HepG2 (cell line): ENCODE results near the gene ANKS3. TPM values are rescaled to one million over a fixed set of nuclear protein-coding genes. Genes with fewer than 3 reads are reported as not detected.

Experiments
- ATAC-seq: fragments of 200-7000 bp; cut with Tn5 transposase; 3 replicates; pipeline ENCODE4 v1.9.1; 2020; ENCODE audit warnings: mild to moderate bottlenecking, moderate library complexity
- BruUV-seq: library from RNA; stranded (reverse); fragments of 400-500 nt; replicated peaks from 2 replicates; lab custom pipeline; 2021; lab: Mats Ljungman, UMichigan
- CTCF ChIA-PET: fragments of 300-600 bp; formaldehyde crosslinking; extraction: SDS; loops from one replicate; lab custom pipeline; 2021; ENCODE audit warnings: low total read pairs, inconsistent platforms, low intra/inter-chr PET ratio; lab: Yijun Ruan, JAX
- POLR2A ChIA-PET: fragments of 350-600 bp; sonication (Branson Sonifier 250); formaldehyde crosslinking; loops from one replicate; lab custom pipeline; 2020; ENCODE audit warnings: antibody characterized with exemption, inconsistent platforms; lab: Yijun Ruan, JAX
- DNase-seq: peaks from one replicate; pipeline ENCODE4 v3.0.0-alpha.2; 2015; ENCODE audit warnings: low spot score
- FAIRE-seq: peaks from 3 replicates; lab custom pipeline; 2011; peaks lifted over from hg19 to GRCh38; lab: Jason Lieb, UNC
- H2AFZ ChIP-seq: one replicate; pipeline ENCODE4 v1.6.1; 2011; ENCODE audit warnings: low read length, inconsistent platforms
- H3K27ac ChIP-seq: fragments of 300-600 bp; 3 replicates; pipeline ENCODE4 v1.8.0; 2011; ENCODE audit warnings: mixed run types, mild to moderate bottlenecking, mixed read lengths, low read length, inconsistent platforms; ENCODE audit not compliant: insufficient read depth; ENCODE audit errors: extremely low read length
- H3K27me3 ChIP-seq, 2 experiments: fragments of 200-600 bp in 1 of 2; 2 replicates in 1 of 2; 3 replicates in 1 of 2; pipeline versions ENCODE4 v1.6.0 to v1.8.0; 2011; ENCODE audit warnings: low read length in 2 of 2, mild to moderate bottlenecking in 2 of 2, moderate library complexity in 2 of 2, inconsistent platforms in 1 of 2; ENCODE audit not compliant: insufficient read depth in 2 of 2, control insufficient read depth in 1 of 2
- H3K36me3 ChIP-seq, 2 experiments: fragments of 200-600 bp in 1 of 2; replicated peaks in 1 of 2; 2 replicates in 1 of 2; 3 replicates in 1 of 2; pipeline versions ENCODE4 v1.5.1 to v1.8.0; 2011; ENCODE audit warnings: low read length in 2 of 2, inconsistent platforms in 1 of 2; ENCODE audit not compliant: insufficient read depth in 2 of 2, control insufficient read depth in 1 of 2
- H3K4me1 ChIP-seq: 2 replicates; pipeline ENCODE4 v1.5.1; 2012; ENCODE audit warnings: low read length, inconsistent platforms; ENCODE audit not compliant: insufficient read depth
- H3K4me2 ChIP-seq: 2 replicates; pipeline ENCODE4 v1.6.0; 2011; ENCODE audit warnings: low read depth, low read length, inconsistent platforms
- H3K4me3 ChIP-seq, 3 experiments: fragments of 200-600 bp in 1 of 3; sonication (generic), shearing (Covaris generic) in 1 of 3; replicated peaks in 1 of 3; 2 replicates each; pipeline ENCODE4 v1.5.1; 2011 to 2016; ENCODE audit warnings: low read length in 3 of 3, inconsistent platforms in 2 of 3, low read depth in 2 of 3, mild to moderate bottlenecking in 2 of 3, control low read depth in 1 of 3, mixed read lengths in 1 of 3; ENCODE audit not compliant: insufficient read depth in 1 of 3
- H3K79me2 ChIP-seq: one replicate; pipeline ENCODE4 v1.6.1; 2011; ENCODE audit warnings: low read length, inconsistent platforms; ENCODE audit not compliant: insufficient read depth
- H3K9ac ChIP-seq: 2 replicates; pipeline ENCODE4 v1.6.0; 2011; ENCODE audit warnings: mild to moderate bottlenecking, low read depth, low read length, inconsistent platforms; ENCODE audit not compliant: insufficient read depth
- H3K9me3 ChIP-seq: 2 replicates; pipeline ENCODE4 v1.5.1; 2012; ENCODE audit warnings: mild to moderate bottlenecking, low read length
- H4K20me1 ChIP-seq: 2 replicates; pipeline ENCODE4 v1.6.0; 2011; ENCODE audit warnings: inconsistent platforms, mild to moderate bottlenecking, low read length, moderate library complexity; ENCODE audit not compliant: insufficient read depth
- DMAP1 ChIP-seq: IDR thresholded peaks from 2 replicates; pipeline ENCODE4 v1.6.1; 2016
- GPN1 ChIP-seq: sonication (generic); formaldehyde crosslinking; IDR thresholded peaks from 2 replicates; pipeline ENCODE4 v1.5.1; 2020; ENCODE audit warnings: missing genetic modification reagents, borderline replicate concordance
- NFE2 ChIP-seq: sonication (generic); formaldehyde crosslinking; IDR thresholded peaks from 2 replicates; pipeline ENCODE4 v1.4.0; 2020; ENCODE audit warnings: missing genetic modification reagents
- NFIC ChIP-seq: IDR thresholded peaks from 2 replicates; pipeline ENCODE4 v1.6.1; 2012; ENCODE audit warnings: mild to moderate bottlenecking, low read length, inconsistent platforms
- SALL2 ChIP-seq: sonication (generic); formaldehyde crosslinking; IDR thresholded peaks from 2 replicates; pipeline ENCODE4 v1.8.1; 2023; ENCODE audit warnings: mild to moderate bottlenecking, missing genetic modification reagents, inconsistent platforms
- ZKSCAN1 ChIP-seq: fragments of 150-350 bp; IDR thresholded peaks from 2 replicates; pipeline ENCODE4 v1.6.1; 2014; ENCODE audit warnings: low read length
- ZNF550 ChIP-seq: sonication (generic); formaldehyde crosslinking; IDR thresholded peaks from 2 replicates; pipeline ENCODE4 v1.4.0; 2020; ENCODE audit warnings: mild to moderate bottlenecking, missing genetic modification reagents, borderline replicate concordance
- ZNF558 ChIP-seq: sonication (generic); formaldehyde crosslinking; IDR thresholded peaks from 2 replicates; pipeline ENCODE4 v1.9.0; 2022; ENCODE audit warnings: mild to moderate bottlenecking, missing genetic modification reagents, borderline replicate concordance
- WGBS: methylation state at CpG from one replicate; pipeline ENCODE4 v1.1.6; 2017; ENCODE audit warnings: low lambda C conversion rate; 5-methylcytosine and 5-hydroxymethylcytosine counted together
- in situ Hi-C: cut with HindIII; loops from 2 replicates; pipeline ENCODE4 v1.10.0; 2017; ENCODE audit warnings: low pct_unique_long_range_greater_than_20kb; ENCODE audit not compliant: extremely low pct_ligation_motif_present
- intact Hi-C: fragments of 100-400 bp; cut with micrococcal nuclease; formaldehyde crosslinking; loops from one replicate; pipeline ENCODE4 v1.10.0; 2022; ENCODE audit not compliant: unreplicated experiment
- polyA plus RNA-seq, 8 experiments: library from polyadenylated mRNA; depleted of rRNA in 3 of 8; stranded (reverse) in 7 of 8; unstranded in 1 of 8; fragments of >200 nt; fragmentation: Illumina TruSeq in 4 of 8; extraction: Trizol in 4 of 8; gene quantifications; 2 replicates each; pipeline versions ENCODE4 v1.2.1 to v1.2.3, GENCODE V29; 2011 to 2016; ENCODE audit warnings: low read depth in 4 of 8, missing spikeins in 1 of 8, mixed read lengths in 1 of 8; ENCODE audit not compliant: insufficient read depth in 1 of 8
- total RNA-seq, 5 experiments: library from RNA; depleted of rRNA; stranded (reverse); fragments of >200 nt; fragmentation: Illumina TruSeq; extraction: Trizol; gene quantifications; 2 replicates each; pipeline ENCODE4 v1.2.3, GENCODE V29; 2016; ENCODE audit warnings: low read depth in 1 of 5
- TF ChIP-seq, protein P1 (sequence below): IDR thresholded peaks from 2 replicates; pipeline ENCODE4 v1.6.1; 2012; ENCODE audit warnings: low read depth, low read length, improper control_type of control experiment
- TF ChIP-seq, protein P2 (sequence below): sonication (generic); formaldehyde crosslinking; IDR thresholded peaks from 2 replicates; pipeline ENCODE4 v1.4.0; 2020; ENCODE audit warnings: missing genetic modification reagents, borderline replicate concordance
- TF ChIP-seq, protein P3 (sequence below): sonication (generic); formaldehyde crosslinking; IDR thresholded peaks from 2 replicates; pipeline ENCODE4 v1.5.0; 2020; ENCODE audit warnings: mild to moderate bottlenecking, missing genetic modification reagents

Gene ANKS3
- total and polyA plus RNA-seq, 2 of the 13 experiments (the other 11 are each of a cell fraction or from before 2014, with no cell fraction given) = 11.4 to 15.9 TPM

DNA sequence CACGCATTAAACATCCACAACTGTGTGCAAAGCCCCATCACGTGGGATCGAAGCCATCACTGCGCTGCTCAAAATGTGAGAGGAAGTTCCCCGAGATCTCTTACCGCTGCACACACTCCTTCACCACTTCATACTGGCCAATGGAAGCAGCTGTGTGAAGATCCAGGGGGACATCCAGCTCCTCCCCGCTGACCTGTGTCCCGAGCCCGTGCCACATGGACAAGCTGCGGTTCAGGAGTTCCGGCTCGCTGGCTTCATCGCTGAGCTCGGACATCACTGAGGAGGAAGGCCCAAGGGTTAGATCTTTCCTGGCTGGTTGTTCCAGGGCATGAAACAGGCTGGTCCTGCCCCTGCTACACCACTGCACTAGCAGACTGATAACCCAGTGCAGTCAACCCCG is 4.2 kb downstream of the ANKS3 start (continued):
- no peak for TF ChIP-seq NFIC
- TF ChIP-seq, protein P1, sequence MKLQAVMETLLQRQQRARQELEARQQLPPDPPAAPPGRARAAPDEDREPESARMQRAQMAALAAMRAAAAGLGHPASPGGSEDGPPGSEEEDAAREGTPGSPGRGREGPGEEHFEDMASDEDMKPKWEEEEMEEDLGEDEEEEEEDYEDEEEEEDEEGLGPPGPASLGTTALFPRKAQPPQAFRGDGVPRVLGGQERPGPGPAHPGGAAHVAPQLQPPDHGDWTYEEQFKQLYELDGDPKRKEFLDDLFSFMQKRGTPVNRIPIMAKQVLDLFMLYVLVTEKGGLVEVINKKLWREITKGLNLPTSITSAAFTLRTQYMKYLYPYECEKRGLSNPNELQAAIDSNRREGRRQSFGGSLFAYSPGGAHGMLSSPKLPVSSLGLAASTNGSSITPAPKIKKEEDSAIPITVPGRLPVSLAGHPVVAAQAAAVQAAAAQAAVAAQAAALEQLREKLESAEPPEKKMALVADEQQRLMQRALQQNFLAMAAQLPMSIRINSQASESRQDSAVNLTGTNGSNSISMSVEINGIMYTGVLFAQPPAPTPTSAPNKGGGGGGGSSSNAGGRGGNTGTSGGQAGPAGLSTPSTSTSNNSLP = no peak

DNA sequence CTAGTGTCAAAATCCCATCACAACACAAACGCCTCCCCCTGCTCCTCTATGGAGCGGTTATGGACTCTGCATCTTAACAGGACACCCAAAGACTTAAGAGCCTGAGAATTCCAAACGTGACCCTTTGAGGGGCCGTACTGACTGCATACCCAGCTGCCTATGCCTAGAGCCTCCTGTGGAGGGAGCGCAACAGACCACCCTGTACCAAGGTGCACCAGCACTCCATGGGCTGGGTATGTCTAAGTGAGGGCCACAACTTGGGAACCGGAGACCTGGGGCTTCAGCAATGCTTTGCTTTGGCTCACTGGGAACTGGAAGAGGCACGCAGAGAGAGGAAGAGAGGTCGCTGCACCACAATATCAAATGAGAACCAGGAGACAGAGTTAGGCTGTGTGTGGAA is 5.4 kb downstream of the ANKS3 start:
- peaks cover 19% of the 10 kb centered on the region for H3K79me2 ChIP-seq

DNA sequence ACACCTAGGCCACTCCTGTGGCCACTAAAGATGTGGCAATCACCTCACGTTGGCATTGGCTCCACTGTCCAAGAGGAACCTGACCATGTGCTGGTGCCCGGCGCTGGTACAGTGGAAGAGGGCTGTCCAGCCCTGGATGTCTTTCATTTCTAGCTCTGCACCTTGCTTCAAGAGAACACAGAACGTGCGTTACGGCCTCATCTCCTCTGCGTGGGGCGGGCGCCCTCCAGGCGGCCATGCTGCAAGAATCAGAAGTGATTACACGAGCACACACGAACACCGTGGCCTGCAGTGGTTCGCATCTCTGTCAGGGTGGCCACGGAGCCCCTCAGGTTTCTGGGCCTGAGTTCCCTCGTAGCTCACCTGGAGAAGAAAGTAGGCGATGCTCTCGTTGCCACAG is 7.5 kb downstream of the ANKS3 start:
- H3K4me1 ChIP-seq = no peaks in the 10 kb centered on the region
- in situ Hi-C loops = no loop called here
- H3K27ac ChIP-seq = no peak overlapping the region
- intact Hi-C loops = no loop called here
- H3K36me3 ChIP-seq = peaks cover 10 to 43% of the 10 kb centered on the region in 2 experiments
- no peak overlapping the region for H3K4me3 ChIP-seq
- BruUV-seq = no TSS peak
- H3K4me2 ChIP-seq = no peak overlapping the region
- DNase-seq (no peak), FAIRE-seq (no peak), ATAC-seq (no peak)
- ChIA-PET CTCF (no interaction called here), POLR2A (no interaction called here)
- 90% methylated on average over 3 of the region's 18 CpGs for WGBS
- H3K9me3 ChIP-seq = no peaks in the 10 kb centered on the region
- no peaks in the 10 kb centered on the region; a peak in 1 of 5 replicates for H3K27me3 ChIP-seq
- H3K79me2 ChIP-seq = peaks cover 1% of the 10 kb centered on the region
- no peaks in the 10 kb centered on the region for H4K20me1 ChIP-seq
- no peak overlapping the region for H3K9ac ChIP-seq
- H2AFZ ChIP-seq = no peak overlapping the region
- TF ChIP-seq, protein P2, sequence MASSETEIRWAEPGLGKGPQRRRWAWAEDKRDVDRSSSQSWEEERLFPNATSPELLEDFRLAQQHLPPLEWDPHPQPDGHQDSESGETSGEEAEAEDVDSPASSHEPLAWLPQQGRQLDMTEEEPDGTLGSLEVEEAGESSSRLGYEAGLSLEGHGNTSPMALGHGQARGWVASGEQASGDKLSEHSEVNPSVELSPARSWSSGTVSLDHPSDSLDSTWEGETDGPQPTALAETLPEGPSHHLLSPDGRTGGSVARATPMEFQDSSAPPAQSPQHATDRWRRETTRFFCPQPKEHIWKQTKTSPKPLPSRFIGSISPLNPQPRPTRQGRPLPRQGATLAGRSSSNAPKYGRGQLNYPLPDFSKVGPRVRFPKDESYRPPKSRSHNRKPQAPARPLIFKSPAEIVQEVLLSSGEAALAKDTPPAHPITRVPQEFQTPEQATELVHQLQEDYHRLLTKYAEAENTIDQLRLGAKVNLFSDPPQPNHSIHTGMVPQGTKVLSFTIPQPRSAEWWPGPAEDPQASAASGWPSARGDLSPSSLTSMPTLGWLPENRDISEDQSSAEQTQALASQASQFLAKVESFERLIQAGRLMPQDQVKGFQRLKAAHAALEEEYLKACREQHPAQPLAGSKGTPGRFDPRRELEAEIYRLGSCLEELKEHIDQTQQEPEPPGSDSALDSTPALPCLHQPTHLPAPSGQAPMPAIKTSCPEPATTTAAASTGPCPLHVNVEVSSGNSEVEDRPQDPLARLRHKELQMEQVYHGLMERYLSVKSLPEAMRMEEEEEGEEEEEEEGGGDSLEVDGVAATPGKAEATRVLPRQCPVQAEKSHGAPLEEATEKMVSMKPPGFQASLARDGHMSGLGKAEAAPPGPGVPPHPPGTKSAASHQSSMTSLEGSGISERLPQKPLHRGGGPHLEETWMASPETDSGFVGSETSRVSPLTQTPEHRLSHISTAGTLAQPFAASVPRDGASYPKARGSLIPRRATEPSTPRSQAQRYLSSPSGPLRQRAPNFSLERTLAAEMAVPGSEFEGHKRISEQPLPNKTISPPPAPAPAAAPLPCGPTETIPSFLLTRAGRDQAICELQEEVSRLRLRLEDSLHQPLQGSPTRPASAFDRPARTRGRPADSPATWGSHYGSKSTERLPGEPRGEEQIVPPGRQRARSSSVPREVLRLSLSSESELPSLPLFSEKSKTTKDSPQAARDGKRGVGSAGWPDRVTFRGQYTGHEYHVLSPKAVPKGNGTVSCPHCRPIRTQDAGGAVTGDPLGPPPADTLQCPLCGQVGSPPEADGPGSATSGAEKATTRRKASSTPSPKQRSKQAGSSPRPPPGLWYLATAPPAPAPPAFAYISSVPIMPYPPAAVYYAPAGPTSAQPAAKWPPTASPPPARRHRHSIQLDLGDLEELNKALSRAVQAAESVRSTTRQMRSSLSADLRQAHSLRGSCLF (CRISPR knock-in tag) = no peak
- TF ChIP-seq SALL2 (CRISPR knock-in tag) (no peak), GPN1 (CRISPR knock-in tag) (no peak), DMAP1 (CRISPR knock-in tag) (no peak), ZNF550 (no peak)
- TF ChIP-seq, protein P3, sequence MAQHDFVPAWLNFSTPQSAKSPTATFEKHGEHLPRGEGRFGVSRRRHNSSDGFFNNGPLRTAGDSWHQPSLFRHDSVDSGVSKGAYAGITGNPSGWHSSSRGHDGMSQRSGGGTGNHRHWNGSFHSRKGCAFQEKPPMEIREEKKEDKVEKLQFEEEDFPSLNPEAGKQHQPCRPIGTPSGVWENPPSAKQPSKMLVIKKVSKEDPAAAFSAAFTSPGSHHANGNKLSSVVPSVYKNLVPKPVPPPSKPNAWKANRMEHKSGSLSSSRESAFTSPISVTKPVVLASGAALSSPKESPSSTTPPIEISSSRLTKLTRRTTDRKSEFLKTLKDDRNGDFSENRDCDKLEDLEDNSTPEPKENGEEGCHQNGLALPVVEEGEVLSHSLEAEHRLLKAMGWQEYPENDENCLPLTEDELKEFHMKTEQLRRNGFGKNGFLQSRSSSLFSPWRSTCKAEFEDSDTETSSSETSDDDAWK (CRISPR knock-in tag) = no peak

More for the DNA sequence above, 5.4 kb downstream of the ANKS3 start:
- in situ Hi-C loops (no loop called here), intact Hi-C loops (no loop called here)
- Histone ChIP-seq H3K4me1 (peaks cover 13% of the 10 kb centered on the region), H4K20me1 (no peaks in the 10 kb centered on the region), H3K27ac (no peak overlapping the region), H3K36me3 (peaks cover 10 to 38% of the 10 kb centered on the region in 2 experiments), H2AFZ (no peak overlapping the region), H3K9me3 (no peaks in the 10 kb centered on the region), H3K4me2 (no peak overlapping the region), H3K27me3 (no peaks in the 10 kb centered on the region; a peak in 2 of 5 replicates), H3K9ac (no peak overlapping the region), H3K4me3 (no peak overlapping the region)
- WGBS = over 99% methylated on average over 8 of the region's 8 CpGs
- no TSS peak for BruUV-seq
- no peak for TF ChIP-seq NFE2 (CRISPR knock-in tag)
- TF ChIP-seq ZKSCAN1 = no peak
- TF ChIP-seq ZNF558 (CRISPR knock-in tag) = no peak
- ATAC-seq = no peak
- no peak for FAIRE-seq
- CTCF ChIA-PET = no interaction called here
- POLR2A ChIA-PET = no interaction called here
- DNase-seq = no peak
